GM04503 (cell line): ENCODE results near the gene YPEL1.
"Not testable (repeated sequence)": the region's sequence is repeated elsewhere in the genome, so short reads cannot be mapped to it uniquely, and the experiment has no call there.

Source experiments
- DNase-seq: peaks from one replicate; pipeline ENCODE4 v3.0.0-alpha.2; 2012; ENCODE audit warnings: low read depth

The YPEL1 gene

DNA sequence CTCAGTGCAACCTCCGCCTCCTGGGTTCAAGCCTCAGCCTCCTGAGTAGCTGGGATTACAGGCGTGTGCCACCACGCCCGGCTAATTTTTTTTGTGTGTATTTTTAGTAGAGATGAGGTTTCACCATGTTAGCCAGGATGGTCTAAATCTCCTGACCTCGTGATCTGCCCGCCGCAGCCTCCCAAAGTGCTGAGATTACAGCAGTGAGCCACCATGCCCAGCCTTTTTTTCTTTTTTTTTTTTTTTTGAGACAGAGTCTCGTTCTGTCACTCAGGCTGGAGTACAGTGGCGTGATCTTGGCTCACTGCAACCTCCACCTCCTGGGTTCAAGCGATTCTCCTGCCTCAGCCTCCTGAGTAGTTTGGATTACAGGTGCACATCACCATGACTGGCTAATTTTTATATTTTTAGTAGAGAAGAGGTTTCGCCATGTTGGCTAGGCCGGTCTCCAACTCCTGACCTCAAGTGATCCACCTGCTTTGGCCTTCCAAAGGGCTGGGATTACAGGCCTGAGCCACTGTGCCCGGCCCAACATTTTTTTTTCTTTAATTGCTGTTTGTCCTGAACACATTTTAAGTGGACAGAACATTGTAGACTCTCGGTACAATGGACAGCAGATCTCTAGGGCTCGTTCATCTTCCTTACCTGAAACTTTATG is 14.3 kb downstream of the YPEL1 start:
- not testable (repeated sequence) for DNase-seq

DNA sequence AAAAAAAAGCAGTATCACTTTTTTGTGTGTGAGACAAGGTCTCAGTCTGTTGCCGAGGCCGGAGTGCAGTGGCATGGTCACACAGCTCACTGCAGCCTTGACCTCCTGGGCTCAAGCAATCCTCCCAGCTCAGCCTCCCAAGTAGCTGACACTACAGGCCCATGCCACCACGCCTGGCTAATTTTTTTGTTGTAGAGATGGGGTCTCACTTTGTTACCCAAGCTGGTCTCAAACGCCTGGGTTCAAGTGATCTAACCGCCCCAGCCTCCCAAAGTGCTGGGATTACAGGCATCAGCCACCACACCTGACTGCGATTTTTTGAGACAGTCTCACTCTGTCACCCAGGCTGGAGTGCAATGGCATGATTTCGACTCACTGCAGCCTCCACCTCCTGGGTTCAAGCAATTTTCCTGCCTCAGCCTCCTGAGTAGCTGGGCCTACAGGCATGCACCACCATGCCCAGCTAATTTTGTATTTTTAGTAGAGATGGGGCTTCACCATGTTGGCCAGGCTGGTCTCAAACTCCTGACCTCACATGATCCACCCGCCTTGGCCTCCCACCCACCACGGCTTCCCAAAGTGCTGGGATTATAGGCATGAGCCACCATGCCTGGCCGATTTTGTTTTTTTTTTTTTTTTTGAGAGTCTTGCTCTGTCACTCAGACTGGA is 15.3 kb downstream of the YPEL1 start:
- not testable (repeated sequence) for DNase-seq

DNA sequence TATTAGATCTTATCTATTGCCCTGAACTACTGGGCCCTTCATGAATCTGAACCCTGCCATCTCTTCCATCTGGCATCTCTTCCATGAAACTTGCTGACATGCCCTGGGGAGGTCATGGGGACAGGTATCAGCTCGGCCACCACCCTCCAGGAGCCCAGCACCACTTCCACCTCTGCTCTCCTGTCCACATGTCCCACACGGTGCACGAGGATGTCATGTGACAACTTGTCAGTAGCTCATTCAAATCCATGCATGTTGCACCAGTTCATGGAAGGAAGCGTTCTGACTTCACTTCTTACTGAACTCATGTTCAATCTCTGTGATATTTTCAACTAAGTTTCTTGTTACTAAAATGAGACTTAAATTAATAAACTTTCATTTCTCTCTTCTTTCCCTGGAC is 16.6 kb downstream of the YPEL1 start:
- DNase-seq: no peak

DNA sequence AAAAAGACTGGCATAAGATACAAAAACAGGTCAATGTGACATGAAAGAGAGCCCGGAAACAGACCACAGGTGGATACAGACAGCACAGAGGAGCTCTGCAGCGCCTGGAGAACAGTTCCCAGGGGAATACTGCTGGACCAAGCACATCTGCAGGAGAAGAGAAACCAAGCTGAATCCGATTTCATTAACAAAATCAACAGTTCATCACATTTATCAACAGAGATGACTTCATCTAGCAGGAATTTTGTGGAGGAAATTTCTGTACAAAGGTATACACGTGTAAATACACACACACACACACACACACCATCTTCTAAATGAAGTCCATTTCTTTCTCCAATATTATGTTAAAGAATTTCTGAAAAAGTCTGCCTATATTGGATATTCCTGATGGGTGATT is 17.1 kb downstream of the YPEL1 start:
- no peak for DNase-seq

DNA sequence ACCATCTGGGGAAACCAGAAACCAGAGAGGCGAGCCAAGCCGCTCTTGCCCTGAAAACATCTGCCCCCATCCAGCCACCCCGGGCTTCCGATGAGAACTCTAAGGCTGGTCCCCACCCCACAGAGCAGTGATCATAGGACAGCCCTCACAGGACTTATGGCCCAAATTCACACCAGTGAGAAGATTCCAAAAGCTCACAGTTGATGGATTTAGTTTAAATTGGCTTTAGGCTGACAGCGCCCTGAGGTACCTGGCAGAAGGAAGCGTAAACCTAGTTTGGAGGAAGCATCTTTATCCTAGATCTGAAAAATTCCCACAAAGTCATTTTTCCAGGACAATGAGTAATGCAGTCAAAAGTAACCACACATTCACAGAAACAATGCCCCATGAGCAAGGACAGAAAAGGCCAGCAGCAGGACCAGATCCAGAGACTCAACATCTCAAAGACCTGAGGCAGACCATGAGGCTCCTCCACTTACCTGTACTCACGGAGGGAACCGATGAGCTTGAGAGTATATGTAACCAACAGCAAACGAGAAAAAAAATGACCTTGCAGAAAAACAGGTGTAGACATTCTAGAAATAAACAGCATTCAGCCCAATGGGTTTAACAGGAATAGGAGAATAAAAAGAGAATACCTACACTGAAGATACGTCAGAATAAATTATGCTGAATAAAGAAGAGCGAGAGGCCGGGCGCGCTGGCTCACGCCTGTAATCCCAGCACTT is 19.0 kb downstream of the YPEL1 start:
- DNase-seq: not testable (repeated sequence)

- no peak for DNase-seq
Measured at GRCh38 chr22:21714786-21715185, 20.8 kb downstream of the YPEL1 start.

GRCh38 chr22:21714059-21714770 is 21.4 kb downstream of the YPEL1 start:
- no peak for DNase-seq

- DNase-seq: no peak
Measured at GRCh38 chr22:21713428-21714058, 22.1 kb downstream of the YPEL1 start.

DNA sequence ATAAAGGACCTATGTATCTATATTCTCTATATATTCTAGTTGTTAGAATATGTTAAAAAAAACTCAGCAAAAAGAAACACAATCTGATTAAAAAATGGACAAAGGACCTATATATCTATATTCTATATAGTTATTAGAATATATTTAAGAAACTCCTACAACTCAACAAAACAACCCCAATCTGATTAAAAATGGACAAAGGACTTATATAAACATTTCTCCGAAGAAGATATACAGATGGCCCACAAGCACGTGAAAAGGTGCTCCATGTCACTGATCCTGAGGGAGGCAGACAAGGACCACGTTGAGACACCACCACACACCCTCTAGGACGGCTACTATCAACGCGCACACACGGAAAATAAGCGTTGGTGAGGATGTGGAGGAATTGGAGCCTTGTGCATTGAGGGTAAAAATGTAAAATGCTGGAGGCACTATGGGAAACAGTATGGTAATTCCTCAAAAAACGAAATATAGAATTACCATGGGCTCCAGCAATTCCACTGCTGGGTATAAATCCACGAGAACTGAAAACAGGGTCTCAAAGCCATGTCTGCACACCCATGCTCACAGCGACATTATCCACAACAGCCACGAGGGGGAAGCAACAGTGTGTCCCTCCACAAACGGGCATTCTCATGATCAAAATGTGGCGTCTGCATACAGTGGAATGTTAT is 22.7 kb downstream of the YPEL1 start:
- DNase-seq: peak; percentile 35

- no peak for DNase-seq
Measured at GRCh38 chr22:21711851-21712250, 23.7 kb downstream of the YPEL1 start.

DNA sequence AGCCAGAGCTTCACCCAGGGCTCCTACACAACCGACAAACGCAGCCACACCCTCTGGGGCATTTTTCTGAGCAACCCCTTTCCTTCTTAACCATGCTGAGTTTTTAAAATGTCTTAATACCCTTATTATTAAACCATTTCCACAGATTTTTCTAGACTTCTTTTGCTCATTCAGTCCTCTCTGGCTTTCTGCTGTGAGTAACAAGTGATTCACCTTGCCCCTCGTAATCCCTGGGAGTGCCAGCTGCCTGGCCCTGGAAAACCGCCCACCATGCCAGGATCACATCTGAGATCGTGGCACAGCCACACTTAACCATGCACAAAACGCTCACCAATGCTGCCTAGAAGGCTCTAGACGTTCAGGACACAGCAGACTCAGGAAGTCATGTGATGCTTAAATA is 25.4 kb downstream of the YPEL1 start:
- no peak for DNase-seq

DNA sequence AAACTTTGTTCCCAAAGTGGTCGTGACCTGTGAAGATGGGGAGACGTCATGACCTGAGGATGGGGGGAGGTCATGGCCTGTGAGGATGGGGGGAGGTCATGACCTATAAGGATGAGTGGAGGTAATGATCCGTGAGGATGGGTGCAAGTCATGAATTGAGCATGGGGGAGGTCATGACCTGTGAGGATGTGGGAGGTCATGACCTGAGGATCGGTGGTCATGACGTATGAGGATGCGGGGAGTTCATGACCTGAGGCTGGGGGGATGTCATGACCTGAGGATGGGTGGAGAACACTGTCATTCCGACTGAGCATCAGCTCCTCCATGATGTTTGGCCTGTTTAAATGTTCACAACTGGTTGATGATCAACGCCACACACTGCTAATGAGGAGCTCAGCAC is 25.9 kb downstream of the YPEL1 start:
- DNase-seq: no peak

- DNase-seq: no peak
Measured at GRCh38 chr22:21708960-21709359, 26.6 kb downstream of the YPEL1 start.

GRCh38 chr22:21707677-21708076 is 27.9 kb downstream of the YPEL1 start:
- no peak for DNase-seq

DNA sequence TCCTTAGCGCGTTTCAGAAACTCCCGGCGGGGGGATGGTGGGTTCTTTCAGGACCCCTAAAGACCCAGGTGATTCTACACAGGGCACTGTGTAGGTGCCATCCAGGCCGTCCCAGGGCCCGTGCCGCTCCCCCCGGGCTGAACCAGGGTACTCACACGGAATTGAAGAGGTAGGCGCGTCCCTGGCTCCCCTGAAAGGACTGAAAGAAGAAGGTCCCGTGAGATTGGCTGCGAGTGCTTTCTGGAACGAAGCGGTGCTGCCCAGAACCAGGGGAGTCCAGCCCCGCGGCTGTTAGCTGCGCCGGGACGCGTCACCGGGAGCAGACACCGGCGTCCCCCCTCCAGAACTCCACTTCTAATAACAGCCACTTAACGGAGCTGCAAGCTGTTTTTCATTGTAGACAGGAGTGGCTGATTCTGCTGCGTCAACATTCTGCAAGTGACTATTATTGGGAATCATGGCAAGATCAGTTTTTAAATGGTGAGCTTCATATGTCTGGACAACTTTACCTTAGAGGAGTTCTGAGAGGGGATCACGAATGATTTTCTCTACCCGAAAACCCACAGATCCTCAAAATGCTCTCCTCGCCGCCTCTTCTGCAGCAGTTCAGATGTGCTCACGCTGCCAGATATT is 31.8 kb downstream of the YPEL1 start:
- no peak for DNase-seq

GRCh38 chr22:21702700-21703683 is 32.6 kb downstream of the YPEL1 start:
- DNase-seq: no peak

DNA sequence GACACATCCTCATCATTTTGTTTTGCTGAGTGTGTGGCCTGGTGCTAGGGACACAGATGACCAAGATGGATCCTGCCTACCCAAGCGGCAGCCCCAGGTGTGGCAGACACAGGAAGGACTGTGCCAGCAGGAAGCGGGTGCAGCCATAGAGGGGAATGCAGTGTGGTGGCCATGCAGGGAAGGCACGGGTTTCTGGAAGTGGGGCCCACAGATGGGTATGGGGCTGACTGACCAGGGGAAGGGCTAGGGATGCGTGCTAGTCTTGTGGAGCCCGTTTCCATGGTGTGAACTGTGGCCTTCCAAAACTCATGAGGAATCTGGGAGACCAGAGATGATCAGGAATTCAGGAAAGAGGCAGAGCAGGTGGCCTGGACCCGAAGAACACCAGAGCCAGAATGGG is 33.5 kb downstream of the YPEL1 start:
- DNase-seq: no peak

GRCh38 chr22:21701384-21701971 is 34.1 kb downstream of the YPEL1 start:
- DNase-seq: no peak

- DNase-seq: no peak
Measured at GRCh38 chr22:21700822-21701221, 34.8 kb downstream of the YPEL1 start.
